DMS 273 (cell line): ENCODE results near the gene ACADM.
A peak's percentile ranks its signal among the peaks of the same experiment; 100 is the strongest.
"Not testable (repeated sequence)": the region's sequence is repeated elsewhere in the genome, so short reads cannot be mapped to it uniquely, and the experiment has no call there.

Source experiments
- DNase-seq: peaks from one replicate; lab custom pipeline; 2025; ENCODE audit not compliant: unreplicated experiment; lab: John Stamatoyannopoulos, UW

ACADM gene

GRCh38 chr1:75791022-75791421 is 66.5 kb downstream of the ACADM start:
- DNase-seq, result no peak

GRCh38 chr1:75792091-75792490 is 67.6 kb downstream of the ACADM start:
- DNase-seq, result no peak

GRCh38 chr1:75794382-75794781 is 69.9 kb downstream of the ACADM start:
- peak; percentile 21 for DNase-seq

- DNase-seq, result peak; percentile 66
Measured at GRCh38 chr1:75795703-75796193, 71.2 kb downstream of the ACADM start.

GRCh38 chr1:75796376-75797272 is 72.1 kb downstream of the ACADM start, which contains the start of gene MSH4:
Gene MSH4 (plus strand): TSS chr1:75796882. CDS start chr1:75796986, 104 bp downstream.
- peak; percentile 68 for DNase-seq

- DNase-seq, result no peak
Measured at GRCh38 chr1:75797273-75797588, 72.7 kb downstream of the ACADM start.

- peak; percentile 44 for DNase-seq
Measured at GRCh38 chr1:75797606-75798216, 73.2 kb downstream of the ACADM start.

GRCh38 chr1:75801480-75801879 is 77.0 kb downstream of the ACADM start:
- not testable (repeated sequence) for DNase-seq

- DNase-seq, result no peak
Measured at GRCh38 chr1:75808921-75809320, 84.4 kb downstream of the ACADM start.

GRCh38 chr1:75810113-75810512 is 85.6 kb downstream of the ACADM start:
- DNase-seq, result not testable (repeated sequence)

GRCh38 chr1:75811211-75811981 is 86.9 kb downstream of the ACADM start:
- DNase-seq, result no peak

GRCh38 chr1:75812065-75812464 is 87.6 kb downstream of the ACADM start:
- no peak for DNase-seq
